Measurements from ENCODE around the gene C2CD3. TPM values are rescaled to one million over a fixed set of nuclear protein-coding genes. Genes with fewer than 3 reads are reported as not detected.

C2CD3 gene
- total RNA-seq, 1 experiment from 2014 or later = 22.0 TPM

DNA sequence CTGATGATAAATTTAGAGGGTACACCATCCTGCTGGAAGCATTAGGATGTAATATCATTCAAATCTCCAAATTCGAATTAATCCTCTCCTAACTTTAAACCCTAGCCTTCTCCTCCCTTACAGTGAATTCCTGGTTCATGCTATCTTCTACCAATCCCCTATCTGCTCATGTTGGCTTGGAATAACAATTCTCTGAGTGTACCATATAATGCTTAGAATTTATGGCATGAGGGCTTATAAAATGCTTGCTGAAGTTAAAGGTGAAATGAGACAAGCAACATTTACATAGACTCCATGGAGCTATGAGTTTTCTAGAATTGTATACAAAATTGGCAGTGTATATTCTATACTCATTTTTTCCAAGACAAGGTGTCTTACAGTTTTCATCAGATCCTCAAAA lies 79.3 kb downstream of the C2CD3 start:
- Histone ChIP-seq H3K14ac (ENCODE audit: insufficient read depth, low read length) (no peak overlapping the region), H4K8ac (replicated peaks; ENCODE audit: insufficient read length, low read depth, low read length) (no peak overlapping the region), H2BK120ac (ENCODE audit: low read depth, low read length, poor library complexity, severe bottlenecking) (no peak overlapping the region), H3T11ph (ENCODE audit: low read length) (no peak overlapping the region), H3K23ac (ENCODE audit: insufficient read length, low read depth, low read length) (no peak overlapping the region), H3K9me3 (ENCODE audit: control insufficient read depth, low read depth, low read length) (no peaks in the 10 kb centered on the region), H4K5ac (ENCODE audit: insufficient read length, low read depth, low read length) (no peak overlapping the region), H2BK12ac (ENCODE audit: insufficient read length, low read depth, low read length) (no peak overlapping the region), H3K18ac (ENCODE audit: insufficient read length, low read depth, low read length) (no peak overlapping the region), H4K20me1 (ENCODE audit: control insufficient read depth, insufficient read depth, insufficient read length) (no peaks in the 10 kb centered on the region), H3K4ac (ENCODE audit: low read depth, low read length) (no peak overlapping the region), H3K79me1 (ENCODE audit: insufficient read depth, low read depth, low read length, poor library complexity, severe bottlenecking) (no peaks in the 10 kb centered on the region), H2BK15ac (ENCODE audit: low read depth, low read length) (no peak overlapping the region), H2BK20ac (ENCODE audit: low read depth, low read length, poor library complexity, severe bottlenecking) (no peak overlapping the region), H3K56ac (ENCODE audit: insufficient read length, low read depth, low read length) (no peak overlapping the region), H3K4me2 (ENCODE audit: insufficient read depth, insufficient read length, low read length) (no peak overlapping the region), H2AK5ac (ENCODE audit: insufficient read length, low read length) (no peak overlapping the region), H2BK5ac (ENCODE audit: insufficient read length, low read length) (no peak overlapping the region), H3K79me2 (ENCODE audit: insufficient read depth, low read length) (no peaks in the 10 kb centered on the region), H2AFZ (ENCODE audit: low read length) (no peak overlapping the region), H3K27me3 (ENCODE audit: insufficient read depth, low read length) (no peaks in the 10 kb centered on the region), H3K23me2 (ENCODE audit: insufficient read length, low read depth, low read length, poor library complexity, severe bottlenecking) (no peaks in the 10 kb centered on the region), H3K27ac (ENCODE audit: insufficient read length, low read depth, low read length) (no peak overlapping the region), H3K9ac (ENCODE audit: extremely low read depth, insufficient read length, low read length) (no peak overlapping the region), H3K4me1 (ENCODE audit: insufficient read depth, low read length) (no peaks in the 10 kb centered on the region), H4K91ac (ENCODE audit: insufficient read length, low read depth, low read length) (no peak overlapping the region)
- Mint-ChIP-seq H3K4me3 (no peak overlapping the region), H3K27ac (no peak overlapping the region), H3K27me3 (ENCODE audit: low read depth) (no peaks in the 10 kb centered on the region), H3K9me3 (no peaks in the 10 kb centered on the region), H3K36me3 (ENCODE audit: insufficient read depth in 1 of 3, low read depth in 3 of 3) (peaks cover 0 to 24% (median 11%) of the 10 kb centered on the region in 3 experiments; a peak in 4 of 7 replicates), H3K4me1 (no peaks in the 10 kb centered on the region)
- DNase-seq = no peak
- TF ChIP-seq, protein P1, sequence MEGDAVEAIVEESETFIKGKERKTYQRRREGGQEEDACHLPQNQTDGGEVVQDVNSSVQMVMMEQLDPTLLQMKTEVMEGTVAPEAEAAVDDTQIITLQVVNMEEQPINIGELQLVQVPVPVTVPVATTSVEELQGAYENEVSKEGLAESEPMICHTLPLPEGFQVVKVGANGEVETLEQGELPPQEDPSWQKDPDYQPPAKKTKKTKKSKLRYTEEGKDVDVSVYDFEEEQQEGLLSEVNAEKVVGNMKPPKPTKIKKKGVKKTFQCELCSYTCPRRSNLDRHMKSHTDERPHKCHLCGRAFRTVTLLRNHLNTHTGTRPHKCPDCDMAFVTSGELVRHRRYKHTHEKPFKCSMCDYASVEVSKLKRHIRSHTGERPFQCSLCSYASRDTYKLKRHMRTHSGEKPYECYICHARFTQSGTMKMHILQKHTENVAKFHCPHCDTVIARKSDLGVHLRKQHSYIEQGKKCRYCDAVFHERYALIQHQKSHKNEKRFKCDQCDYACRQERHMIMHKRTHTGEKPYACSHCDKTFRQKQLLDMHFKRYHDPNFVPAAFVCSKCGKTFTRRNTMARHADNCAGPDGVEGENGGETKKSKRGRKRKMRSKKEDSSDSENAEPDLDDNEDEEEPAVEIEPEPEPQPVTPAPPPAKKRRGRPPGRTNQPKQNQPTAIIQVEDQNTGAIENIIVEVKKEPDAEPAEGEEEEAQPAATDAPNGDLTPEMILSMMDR (conservative IDR thresholded peaks at IDR 0.05) = no peak
- WGBS (ENCODE audit: extremely low coverage, insufficient read length, low lambda C conversion rate) = no CpG with 5 or more reads among the region's 1 CpG

Measured in H9 (cell line).